Right lobe of liver (tissue), 6 donors: Measurements from ENCODE around the gene INPP5D. TPM values are rescaled to one million over a fixed set of nuclear protein-coding genes. Genes with fewer than 3 reads are reported as not detected.

Source experiments
- ATAC-seq, 4 donors: fragments of 200-7000 bp; cut with Tn5 transposase; one replicate each; pipeline ENCODE4 v1.9.1; 2020; ENCODE audit warnings: mild to moderate bottlenecking in 4 of 4, moderate library complexity in 4 of 4
- DNase-seq, 3 donors: peaks; one replicate each; pipeline ENCODE4 v3.0.0-alpha.2; 2020
- H3K27ac ChIP-seq, 3 donors: fragments of 200-600 bp; one replicate each; pipeline ENCODE4 v1.8.0; 2022
- H3K27me3 ChIP-seq, 2 donors: fragments of 200-600 bp; one replicate each; pipeline ENCODE4 v1.8.0; 2022
- H3K36me3 ChIP-seq, 4 donors: fragments of 200-600 bp; sonication (generic) in 1 of 4; one replicate each; pipeline versions ENCODE4 v1.5.1 to v1.8.0; 2017 to 2022; ENCODE audit warnings: control low read depth in 1 of 4
- H3K4me1 ChIP-seq, 4 donors: fragments of 200-600 bp; sonication (generic) in 1 of 4; one replicate each; pipeline versions ENCODE4 v1.5.1 to v1.8.0; 2017 to 2022; ENCODE audit warnings: control low read depth in 1 of 4
- H3K4me3 ChIP-seq, 3 donors: fragments of 200-600 bp; one replicate each; pipeline ENCODE4 v1.8.0; 2022
- H3K9me3 ChIP-seq, 4 donors: fragments of 200-600 bp; sonication (generic) in 1 of 4; one replicate each; pipeline versions ENCODE4 v1.5.1 to v1.8.0; 2017 to 2022; ENCODE audit warnings: control low read depth in 1 of 4
- POLR2A ChIP-seq: fragments of 450-650 bp; IDR thresholded peaks from one replicate; pipeline ENCODE4 v1.6.1; 2017; ENCODE audit warnings: antibody characterized with exemption, mild to moderate bottlenecking
- WGBS: methylation state at CpG from one replicate; pipeline ENCODE4 v1.1.6; 2018; ENCODE audit warnings: low coverage, low lambda C conversion rate; ENCODE audit not compliant: insufficient coverage; ENCODE audit errors: missing lambda C conversion rate; 5-methylcytosine and 5-hydroxymethylcytosine counted together
- intact Hi-C, 2 donors: fragments of 100-400 bp; cut with DNase I; formaldehyde crosslinking; loops; one replicate each; pipeline versions ENCODE4 v1.11.2 to v1.14.1; 2022
- total RNA-seq, 6 experiments: library from RNA; depleted of rRNA in 2 of 6; stranded (reverse); fragments of >200 nt in 2 of 6; fragmentation: NEBNext Ultra II Directional in 3 of 6; extraction: Animal tissue kit (Norgen Biotek cat#: 25700) in 3 of 6; gene quantifications; one replicate each; pipeline versions ENCODE4 v1.1.0 to v1.2.4, GENCODE V29; 2016 to 2023
- TF ChIP-seq, protein P1 (sequence below), 4 donors: fragments of 200-600 bp in 3 of 4; fragments of 450-650 bp in 1 of 4; IDR thresholded peaks; one replicate each; pipeline versions ENCODE4 v1.5.1 to v1.8.0; 2016 to 2022; ENCODE audit warnings: antibody characterized with exemption in 4 of 4, mild to moderate bottlenecking in 2 of 4
- donor health status: DM: no; HTN: yes; CAD: no.
- donor health status: DM: no; HTN: no; CAD: no.
- donor health status: DM: no; HTN: no; CAD: no.
- donor health status: DM: no; HTN: yes; CAD: no.
- donor health status: DM: no; HTN: yes; CAD: no.

INPP5D gene
- total RNA-seq, 6 experiments from 2014 or later = 3.5 to 8.1 (median 5.5) TPM

DNA sequence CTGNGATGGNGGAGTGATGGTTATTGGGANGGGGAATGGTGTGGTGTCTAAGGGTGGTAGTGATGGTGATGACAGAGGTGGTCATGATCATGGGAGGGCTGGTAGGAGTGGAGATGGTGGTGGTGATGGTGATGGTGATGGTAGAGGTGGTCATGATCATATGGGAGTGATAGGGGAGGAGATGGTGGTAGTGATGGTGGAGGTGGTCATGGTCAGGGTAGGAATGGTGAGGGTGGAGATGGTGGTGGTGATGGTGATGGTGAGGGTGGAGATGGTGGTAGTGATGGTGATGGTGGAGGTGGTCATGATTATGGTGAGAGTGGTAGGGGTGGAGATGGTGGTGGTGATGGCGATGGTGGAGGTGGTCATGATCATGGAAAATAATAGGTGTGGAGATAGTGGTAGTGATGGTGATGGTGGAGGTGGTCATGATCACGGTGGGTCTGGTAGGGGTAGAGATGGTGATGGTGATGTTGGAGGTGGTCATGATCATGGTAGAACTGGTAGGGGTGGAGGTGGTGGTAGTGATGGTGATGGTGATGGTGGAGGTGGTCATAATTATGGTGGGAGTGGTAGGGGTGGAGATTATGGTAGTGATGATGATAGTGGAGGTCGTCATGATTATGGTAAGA is 83.7 kb downstream of the INPP5D start:
- Histone ChIP-seq H3K4me3 (no peak overlapping the region), H3K27me3 (no peaks in the 10 kb centered on the region), H3K36me3 (no peaks in the 10 kb centered on the region), H3K27ac (no peak overlapping the region), H3K9me3 (no peaks in the 10 kb centered on the region), H3K4me1 (no peaks in the 10 kb centered on the region)
- TF ChIP-seq, protein P1, sequence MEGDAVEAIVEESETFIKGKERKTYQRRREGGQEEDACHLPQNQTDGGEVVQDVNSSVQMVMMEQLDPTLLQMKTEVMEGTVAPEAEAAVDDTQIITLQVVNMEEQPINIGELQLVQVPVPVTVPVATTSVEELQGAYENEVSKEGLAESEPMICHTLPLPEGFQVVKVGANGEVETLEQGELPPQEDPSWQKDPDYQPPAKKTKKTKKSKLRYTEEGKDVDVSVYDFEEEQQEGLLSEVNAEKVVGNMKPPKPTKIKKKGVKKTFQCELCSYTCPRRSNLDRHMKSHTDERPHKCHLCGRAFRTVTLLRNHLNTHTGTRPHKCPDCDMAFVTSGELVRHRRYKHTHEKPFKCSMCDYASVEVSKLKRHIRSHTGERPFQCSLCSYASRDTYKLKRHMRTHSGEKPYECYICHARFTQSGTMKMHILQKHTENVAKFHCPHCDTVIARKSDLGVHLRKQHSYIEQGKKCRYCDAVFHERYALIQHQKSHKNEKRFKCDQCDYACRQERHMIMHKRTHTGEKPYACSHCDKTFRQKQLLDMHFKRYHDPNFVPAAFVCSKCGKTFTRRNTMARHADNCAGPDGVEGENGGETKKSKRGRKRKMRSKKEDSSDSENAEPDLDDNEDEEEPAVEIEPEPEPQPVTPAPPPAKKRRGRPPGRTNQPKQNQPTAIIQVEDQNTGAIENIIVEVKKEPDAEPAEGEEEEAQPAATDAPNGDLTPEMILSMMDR (IDR thresholded peaks at IDR 0.05) = no peak
- no peak for TF ChIP-seq POLR2A
- DNase-seq (no peak), ATAC-seq (no peak)
- 85% methylated on average over 3 of the region's 3 CpGs for WGBS
- intact Hi-C loops = no loop called here

DNA sequence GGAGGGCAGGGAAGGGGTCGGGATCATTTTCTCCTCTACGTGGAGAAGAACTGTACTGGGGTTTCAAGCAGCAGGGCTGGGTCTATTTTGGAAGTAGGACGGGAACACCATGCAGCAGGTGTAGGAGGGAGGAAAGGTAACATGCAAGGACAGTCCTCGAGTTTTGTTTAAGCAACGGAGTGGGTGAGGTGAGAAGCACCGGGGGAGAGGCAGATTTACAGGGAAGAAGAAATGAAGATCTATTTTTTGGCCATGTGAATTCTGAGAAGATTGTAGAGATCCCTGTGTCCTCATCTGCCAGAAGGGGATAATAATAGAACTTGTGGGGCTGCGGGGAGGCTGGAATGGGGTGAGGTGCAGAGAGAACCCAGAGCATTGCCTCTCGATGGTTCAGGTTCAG is 85.6 kb downstream of the INPP5D start:
- DNase-seq (no peak), ATAC-seq (no peak)
- no peaks in the 10 kb centered on the region for H3K9me3 ChIP-seq
- intact Hi-C loops = no loop called here
- TF ChIP-seq, protein P1 (IDR thresholded peaks at IDR 0.05) = no peak
- no peak for TF ChIP-seq POLR2A
- no peaks in the 10 kb centered on the region for H3K4me1 ChIP-seq
- WGBS = 57% methylated on average over 8 of the region's 8 CpGs
- H3K27ac ChIP-seq = no peak overlapping the region
- H3K4me3 ChIP-seq = no peak overlapping the region
- H3K36me3 ChIP-seq = no peaks in the 10 kb centered on the region
- no peaks in the 10 kb centered on the region for H3K27me3 ChIP-seq

DNA sequence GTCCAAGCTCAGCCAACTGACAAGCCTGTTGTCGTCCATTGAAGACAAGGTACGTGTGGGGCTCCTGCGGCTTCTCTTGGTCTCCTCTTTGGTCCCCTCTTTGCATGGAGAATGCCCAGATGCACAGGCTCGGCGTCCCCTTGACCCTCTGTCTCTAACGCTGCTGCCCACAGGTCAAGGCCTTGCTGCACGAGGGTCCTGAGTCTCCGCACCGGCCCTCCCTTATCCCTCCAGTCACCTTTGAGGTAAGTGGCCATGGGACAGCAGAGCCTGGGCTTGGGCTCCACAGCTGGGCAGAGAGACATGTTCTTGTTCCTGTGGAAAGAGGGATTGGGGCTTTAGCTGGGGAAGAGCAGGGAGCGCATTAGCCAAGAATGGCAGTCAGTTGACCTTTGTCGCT is 86.1 kb downstream of the INPP5D start:
- WGBS = 94% methylated on average over 3 of the region's 11 CpGs
- Histone ChIP-seq H3K4me3 (no peak overlapping the region), H3K36me3 (no peaks in the 10 kb centered on the region), H3K9me3 (no peaks in the 10 kb centered on the region), H3K4me1 (no peaks in the 10 kb centered on the region), H3K27me3 (no peaks in the 10 kb centered on the region), H3K27ac (no peak overlapping the region)
- no peak for DNase-seq
- TF ChIP-seq, protein P1 (IDR thresholded peaks at IDR 0.05) = no peak
- TF ChIP-seq POLR2A = no peak
- ATAC-seq = no peak
- intact Hi-C loops = no loop called here

DNA sequence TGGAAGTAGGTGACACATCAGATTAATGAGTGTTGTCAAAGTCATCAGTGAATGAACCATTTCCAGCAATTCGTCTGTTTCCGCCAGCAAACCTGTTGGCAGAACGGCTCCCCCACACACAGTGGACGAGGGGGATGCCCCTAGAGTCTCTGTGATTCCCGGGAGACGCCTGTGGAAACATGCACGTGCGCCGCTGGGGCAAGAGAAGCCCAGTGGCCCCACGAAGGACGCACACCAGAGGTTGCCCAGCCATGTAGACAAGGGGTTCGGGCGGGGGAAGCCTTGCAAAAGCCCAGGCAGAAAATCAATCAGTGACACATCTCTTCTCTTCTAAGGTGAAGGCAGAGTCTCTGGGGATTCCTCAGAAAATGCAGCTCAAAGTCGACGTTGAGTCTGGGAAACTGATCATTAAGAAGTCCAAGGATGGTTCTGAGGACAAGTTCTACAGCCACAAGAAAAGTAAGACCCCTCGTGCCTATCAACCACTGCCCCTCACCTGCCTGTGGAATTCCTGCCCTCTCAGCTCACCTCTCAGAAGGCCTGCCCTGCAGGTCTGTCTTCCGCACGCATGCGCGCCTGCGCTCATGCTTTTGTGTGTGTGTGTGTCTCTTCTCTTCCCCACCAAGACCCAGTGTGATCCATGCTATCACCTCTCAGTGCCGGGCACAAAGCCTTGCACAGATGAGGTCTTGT is 87.1 kb downstream of the INPP5D start:
- H3K9me3 ChIP-seq = no peaks in the 10 kb centered on the region
- ATAC-seq = no peak
- intact Hi-C loops = no loop called here
- no peaks in the 10 kb centered on the region for H3K27me3 ChIP-seq
- WGBS = 75% methylated on average over 5 of the region's 22 CpGs
- no peak overlapping the region for H3K27ac ChIP-seq
- H3K36me3 ChIP-seq = no peaks in the 10 kb centered on the region
- DNase-seq = no peak
- no peak overlapping the region for H3K4me3 ChIP-seq
- no peaks in the 10 kb centered on the region for H3K4me1 ChIP-seq
- TF ChIP-seq, protein P1 (IDR thresholded peaks at IDR 0.05) = no peak
- TF ChIP-seq POLR2A = no peak
